GM18861 (cell line): Measurements from ENCODE around the gene ZXDC.

ENCODE experiments used
- ATAC-seq: cut with Tn5 transposase; IDR thresholded peaks from one replicate; pipeline ENCODE4 v1.9.1; 2021; ENCODE audit not compliant: unreplicated experiment

Gene ZXDC

GRCh38 chr3:126439346-126439967, 36.2 kb downstream of the ZXDC start:
- no peak for ATAC-seq

- ATAC-seq, result no peak
Observed at GRCh38 chr3:126438746-126439145, 36.9 kb downstream of the ZXDC start.

- no peak for ATAC-seq
Observed at GRCh38 chr3:126438186-126438585, 37.5 kb downstream of the ZXDC start.

GRCh38 chr3:126436826-126437717, 38.6 kb downstream of the ZXDC start:
- no peak for ATAC-seq

- no peak for ATAC-seq
Observed at GRCh38 chr3:126435456-126436315, 40.0 kb downstream of the ZXDC start.

DNA sequence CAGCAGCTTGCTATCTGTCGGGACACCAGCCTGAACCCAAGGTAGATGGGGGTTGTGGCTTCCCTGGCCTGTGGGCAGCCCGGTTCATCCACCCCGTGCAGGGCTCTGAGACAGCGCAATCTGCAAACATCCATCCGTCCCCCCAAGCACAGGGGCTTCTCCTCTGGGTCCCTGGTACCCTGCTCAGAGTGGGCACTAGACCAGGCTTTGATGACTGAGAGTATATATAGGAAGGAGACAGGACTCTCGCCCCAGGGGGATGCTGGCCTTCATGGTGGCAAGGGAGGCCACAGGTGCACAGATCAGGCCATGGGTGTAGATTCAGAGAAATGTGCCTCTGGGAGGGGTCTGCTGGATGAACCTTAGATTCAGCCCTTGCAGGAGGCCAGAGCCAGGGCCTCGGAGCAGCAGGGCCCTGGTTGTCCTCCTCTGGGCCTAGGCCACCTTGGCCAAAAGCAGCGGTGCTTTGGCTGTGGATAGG, 40.7 kb downstream of the ZXDC start:
- ATAC-seq, result no peak

- no peak for ATAC-seq
Observed at GRCh38 chr3:126434264-126434590, 41.5 kb downstream of the ZXDC start.

DNA sequence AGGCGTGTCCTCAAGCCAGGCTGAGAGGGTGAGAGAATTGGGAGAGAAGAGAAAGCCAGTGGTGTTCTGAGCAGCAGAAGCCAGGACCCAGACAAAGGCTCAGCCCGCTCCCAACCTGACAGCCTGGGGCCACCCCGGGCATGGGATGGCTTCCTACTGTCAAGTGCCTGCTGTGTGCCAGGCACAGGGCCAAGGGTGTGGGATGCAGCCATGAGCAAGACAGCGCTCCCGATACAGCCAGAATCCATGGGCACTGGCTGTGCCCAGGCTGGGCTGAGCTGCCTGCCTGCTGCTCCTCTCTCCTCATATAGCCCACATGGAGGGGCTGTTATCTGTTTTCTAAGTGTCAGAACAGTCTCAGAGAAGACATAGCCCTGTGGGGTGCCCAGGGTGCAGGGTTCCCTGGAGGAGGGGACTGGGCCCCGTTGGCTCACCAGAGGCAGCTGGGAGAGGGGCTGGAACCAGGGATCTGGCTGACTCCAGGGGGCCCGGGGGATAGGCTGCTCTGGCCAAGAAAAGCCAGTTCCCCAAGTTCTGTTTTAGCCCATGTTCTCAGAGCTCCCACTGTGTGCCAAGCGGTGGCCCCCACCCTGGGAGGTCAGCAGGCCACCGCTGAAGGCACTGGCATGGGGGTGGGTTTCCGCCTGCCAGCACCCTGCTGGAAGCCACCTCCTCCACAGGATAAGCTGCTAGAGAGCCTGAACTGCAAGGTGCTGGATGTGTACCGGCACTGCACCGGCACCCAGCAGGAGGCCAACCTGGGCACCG, 42.0 kb downstream of the ZXDC start:
- ATAC-seq, result no peak

- no peak for ATAC-seq
Observed at GRCh38 chr3:126433105-126433430, 42.6 kb downstream of the ZXDC start.

- ATAC-seq, result no peak
Observed at GRCh38 chr3:126432361-126433104, 43.2 kb downstream of the ZXDC start.

- ATAC-seq, result no peak
Observed at GRCh38 chr3:126431103-126431534, 44.6 kb downstream of the ZXDC start.

DNA sequence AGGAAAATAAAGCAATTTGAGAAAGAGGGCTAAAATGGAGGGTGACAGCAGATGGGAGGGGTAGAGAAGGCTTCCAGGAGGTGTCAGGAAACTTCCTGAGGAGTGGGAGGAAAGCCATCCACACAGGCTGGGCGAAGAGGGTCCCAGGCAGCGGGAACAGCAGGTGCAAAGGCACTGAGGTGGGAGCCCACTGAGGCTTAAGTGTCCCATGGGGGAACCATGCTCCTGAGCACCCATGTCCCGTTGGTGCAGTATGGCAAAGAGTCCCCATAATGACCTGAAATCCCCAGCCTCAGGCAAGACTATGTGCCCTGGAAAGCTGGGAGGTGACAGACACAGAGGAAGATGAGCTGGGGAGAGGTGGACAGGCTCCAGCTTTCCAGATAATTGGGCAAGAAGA, 50.9 kb downstream of the ZXDC start:
- no peak for ATAC-seq

- ATAC-seq, result no peak
Observed at GRCh38 chr3:126424039-126424717, 51.5 kb downstream of the ZXDC start.

DNA sequence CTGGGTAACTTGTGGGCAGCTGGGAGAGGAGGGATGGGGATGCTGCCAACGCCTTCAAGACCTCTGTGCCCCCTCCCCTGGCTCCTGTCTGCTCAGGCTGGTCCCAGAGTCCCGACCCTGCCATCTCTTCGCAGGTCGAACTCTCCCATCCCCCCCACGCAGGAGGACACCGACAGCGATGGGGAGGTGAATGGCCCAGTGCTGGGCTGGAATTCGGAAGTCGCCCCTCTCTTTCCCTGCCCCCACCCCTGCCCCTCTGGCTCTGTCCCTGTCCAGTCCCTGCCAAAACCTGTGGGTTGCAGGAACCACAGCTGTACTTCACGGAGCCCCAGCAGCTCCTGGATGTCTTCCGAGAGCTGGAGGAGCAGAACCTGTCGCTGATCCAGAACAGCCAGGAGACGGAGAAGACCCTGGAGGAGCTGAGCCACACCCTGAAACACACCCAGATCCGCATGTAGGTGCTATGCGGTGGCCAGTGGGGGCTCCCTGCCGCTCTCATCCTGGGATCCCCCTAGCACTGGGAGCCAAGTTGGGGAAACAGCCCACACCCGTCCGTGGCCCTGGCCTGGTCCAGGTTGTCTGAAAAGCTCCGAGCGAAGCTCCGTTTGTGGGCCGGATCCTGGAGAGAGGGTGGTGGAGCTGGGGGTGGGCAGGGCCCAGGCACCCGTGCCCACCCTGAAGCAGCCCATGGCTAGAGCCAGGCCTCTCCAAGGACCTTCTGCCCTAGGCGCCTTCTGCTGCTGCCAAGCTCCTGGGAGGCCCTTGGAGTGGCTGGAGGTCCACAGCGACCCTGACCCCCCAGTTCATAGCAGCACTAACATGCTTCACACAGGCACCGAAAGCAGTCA, 52.3 kb downstream of the ZXDC start:
- ATAC-seq, result no peak

DNA sequence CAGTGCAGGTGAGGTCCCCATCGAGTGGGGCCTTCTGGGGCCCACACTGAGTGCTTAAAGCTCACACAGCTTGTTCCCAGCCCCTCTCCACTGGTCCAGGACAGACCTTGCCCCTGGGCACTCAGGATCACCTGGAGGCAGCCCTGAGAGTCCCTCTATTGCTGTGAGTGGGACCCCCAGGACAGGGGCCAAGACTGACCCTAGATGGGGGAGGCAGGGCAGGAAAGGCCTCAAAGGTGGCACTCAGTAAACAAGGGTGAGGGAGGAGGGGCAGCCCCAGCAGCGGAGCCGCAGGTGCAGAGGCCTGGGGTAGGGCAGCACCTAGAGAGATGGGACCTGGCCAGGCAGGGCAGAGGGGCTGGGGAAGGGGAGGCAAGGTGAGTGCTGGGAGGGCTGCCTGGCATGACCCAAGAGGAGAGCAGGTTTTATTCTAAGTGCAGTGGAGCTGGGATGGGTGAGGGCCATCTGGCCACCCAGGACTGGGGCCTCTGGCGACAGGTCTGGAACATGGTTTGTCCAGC, 53.1 kb downstream of the ZXDC start:
- no peak for ATAC-seq

- no peak for ATAC-seq
Observed at GRCh38 chr3:126422121-126422520, 53.6 kb downstream of the ZXDC start.

DNA sequence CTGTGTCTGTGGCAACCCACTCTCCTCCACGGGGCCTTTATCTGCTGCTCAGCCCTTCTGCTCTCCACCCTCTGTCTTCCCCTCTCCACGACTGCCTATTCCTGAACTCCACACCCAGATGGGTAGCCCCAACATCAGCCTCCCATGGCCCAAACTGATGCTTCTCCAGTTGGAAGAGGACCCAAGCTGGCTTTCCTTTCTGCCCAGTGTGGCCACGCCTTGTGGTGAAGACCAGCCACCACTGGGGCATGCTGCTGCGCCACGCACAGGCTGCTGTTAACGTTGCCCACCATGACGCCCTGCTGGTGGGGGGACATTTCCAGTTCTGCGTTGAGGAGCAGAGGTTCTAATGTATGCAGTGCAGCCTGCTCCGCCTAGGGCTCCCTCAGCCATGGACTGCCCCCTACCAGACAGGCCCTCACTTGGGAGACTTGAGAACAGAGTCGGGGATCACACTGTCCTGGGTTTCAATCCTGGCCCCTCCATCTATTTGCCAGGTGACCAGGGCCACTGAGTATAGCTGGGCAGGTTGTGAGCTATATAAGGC, 54.0 kb downstream of the ZXDC start:
- ATAC-seq, result no peak
